ENCODE measurements around the gene APOL1. TPM values are rescaled to one million over a fixed set of nuclear protein-coding genes. Genes with fewer than 3 reads are reported as not detected.
"Not testable (repeated sequence)": the region's sequence is repeated elsewhere in the genome, so short reads cannot be mapped to it uniquely, and the experiment has no call there.

The APOL1 gene
- total RNA-seq, 1 donor from 2014 or later, result 99.8 TPM

- not testable (repeated sequence) for DNase-seq (ENCODE audit: low spot score)
- peak; percentile 25 for ATAC-seq
Observed at GRCh38 chr22:36263886-36264664, 11.1 kb downstream of the APOL1 start.

- DNase-seq (ENCODE audit: low spot score) (no peak), ATAC-seq (no peak)
Observed at GRCh38 chr22:36267058-36267457, 14.1 kb downstream of the APOL1 start.

- no peak for DNase-seq (ENCODE audit: low spot score)
- ATAC-seq, result no peak
Observed at GRCh38 chr22:36267896-36268485, 15.1 kb downstream of the APOL1 start.

DNA sequence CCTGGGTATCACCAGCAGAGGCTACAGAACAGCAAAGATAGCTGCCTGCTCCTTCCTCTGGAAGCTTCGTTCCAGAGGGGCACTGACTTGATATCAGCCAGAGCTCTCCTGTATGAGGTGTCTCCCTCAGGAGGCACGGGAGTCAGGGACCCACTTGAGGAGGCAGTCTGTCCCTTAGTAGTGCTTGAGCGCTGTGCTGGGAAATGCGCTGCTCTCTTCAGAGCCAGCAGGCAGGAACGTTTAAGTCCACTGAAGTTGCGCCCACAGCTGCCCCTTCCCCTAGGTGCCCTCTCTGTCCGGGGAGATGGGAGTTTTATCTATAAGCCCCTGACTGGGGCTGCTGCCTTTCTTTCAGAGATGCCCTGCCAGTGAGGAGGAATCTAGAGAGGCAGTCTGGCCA is 18.3 kb downstream of the APOL1 start:
- not testable (repeated sequence) for DNase-seq (ENCODE audit: low spot score); ATAC-seq

DNA sequence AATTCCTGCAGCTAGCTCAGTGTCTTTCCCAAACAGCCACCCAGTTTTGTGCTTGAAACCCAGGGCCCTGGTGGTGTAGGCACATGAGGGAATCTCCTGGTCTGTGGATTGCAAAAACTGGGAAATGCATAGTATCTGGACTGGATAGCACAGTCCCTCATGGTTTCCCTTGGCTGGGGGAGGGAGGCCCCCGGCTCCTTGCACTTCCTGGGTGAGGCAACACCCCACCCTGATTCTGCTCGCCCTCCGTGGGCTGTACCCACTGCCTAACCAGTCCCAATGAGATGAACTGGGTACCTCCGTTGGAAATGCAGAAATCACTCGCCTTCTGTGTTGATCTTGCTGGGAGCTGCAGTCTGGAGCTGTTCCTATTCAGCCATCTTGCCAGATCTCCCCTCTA is 19.0 kb downstream of the APOL1 start:
- not testable (repeated sequence) for ATAC-seq; DNase-seq (ENCODE audit: low spot score)

- DNase-seq (ENCODE audit: low spot score), result no peak
- no peak for ATAC-seq
Observed at GRCh38 chr22:36274531-36274930, 21.6 kb downstream of the APOL1 start.

DNA sequence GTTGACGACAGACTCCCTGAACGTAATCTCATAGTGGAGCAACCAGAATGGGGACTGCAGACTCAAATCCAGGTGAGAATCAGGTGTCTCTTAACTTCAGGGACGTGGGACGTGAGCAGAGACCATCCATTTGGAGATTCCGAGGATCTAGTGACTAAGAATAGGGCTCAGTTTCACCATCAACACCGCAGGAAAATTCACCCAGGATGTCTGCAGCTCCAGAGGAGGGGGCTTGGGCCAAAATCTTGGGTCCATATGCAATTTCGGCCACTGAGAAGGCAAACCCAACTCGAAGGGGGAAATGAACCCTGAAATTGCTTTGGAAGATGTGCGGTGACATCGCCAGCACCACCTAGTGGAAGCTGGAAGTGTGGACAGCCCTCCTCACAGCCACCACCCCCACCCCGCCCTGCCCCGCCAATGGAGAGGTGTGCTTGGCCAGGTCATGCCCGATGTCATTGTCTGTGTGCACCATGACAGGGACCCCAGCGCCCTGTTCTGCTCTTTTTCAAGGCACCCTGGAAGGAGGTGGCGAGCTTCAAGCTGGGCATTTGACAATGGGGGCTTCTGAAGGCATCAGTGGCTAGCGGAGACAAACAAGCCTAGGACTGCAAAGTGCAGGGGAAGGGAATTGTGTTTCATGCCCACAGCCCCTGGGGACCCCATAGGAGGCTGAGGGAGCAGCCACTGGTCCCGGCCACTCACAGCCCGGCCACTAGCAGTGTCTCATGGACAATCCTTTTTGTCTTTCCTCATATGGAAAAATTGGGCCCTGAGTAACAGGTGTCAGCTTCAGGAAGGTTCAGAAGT is 24.8 kb downstream of the APOL1 start:
- DNase-seq (ENCODE audit: low spot score), result peak; percentile 71
- peak; percentile 83 for ATAC-seq

DNA sequence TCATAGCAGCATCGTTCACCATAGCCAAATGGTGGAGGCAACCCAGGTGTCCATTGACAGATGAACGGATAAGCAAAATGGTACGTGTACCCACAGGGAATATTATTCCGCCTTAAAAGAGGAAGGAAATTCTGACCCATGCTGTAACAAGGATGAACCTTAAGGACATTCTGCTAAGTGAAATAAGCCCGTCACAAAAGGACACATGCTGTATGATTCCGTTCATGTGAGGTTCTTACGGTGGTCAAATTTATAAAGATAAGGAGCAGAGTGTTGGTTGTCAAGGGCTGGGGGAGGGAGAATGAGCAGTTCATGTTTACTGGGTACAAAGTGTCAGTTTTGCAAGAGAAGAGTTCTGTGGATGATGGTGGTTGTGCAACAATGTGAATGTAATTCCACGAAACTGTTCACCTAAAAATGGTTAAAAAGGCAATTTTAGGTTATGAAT is 26.3 kb downstream of the APOL1 start:
- no peak for DNase-seq (ENCODE audit: low spot score)
- peak; percentile 63 for ATAC-seq

- peak; percentile 28 for ATAC-seq
- DNase-seq (ENCODE audit: low spot score), result no peak
Observed at GRCh38 chr22:36280379-36280778, 27.4 kb downstream of the APOL1 start.

- ATAC-seq (no peak), DNase-seq (ENCODE audit: low spot score) (no peak)
Observed at GRCh38 chr22:36281781-36282327, 28.9 kb downstream of the APOL1 start.

DNA sequence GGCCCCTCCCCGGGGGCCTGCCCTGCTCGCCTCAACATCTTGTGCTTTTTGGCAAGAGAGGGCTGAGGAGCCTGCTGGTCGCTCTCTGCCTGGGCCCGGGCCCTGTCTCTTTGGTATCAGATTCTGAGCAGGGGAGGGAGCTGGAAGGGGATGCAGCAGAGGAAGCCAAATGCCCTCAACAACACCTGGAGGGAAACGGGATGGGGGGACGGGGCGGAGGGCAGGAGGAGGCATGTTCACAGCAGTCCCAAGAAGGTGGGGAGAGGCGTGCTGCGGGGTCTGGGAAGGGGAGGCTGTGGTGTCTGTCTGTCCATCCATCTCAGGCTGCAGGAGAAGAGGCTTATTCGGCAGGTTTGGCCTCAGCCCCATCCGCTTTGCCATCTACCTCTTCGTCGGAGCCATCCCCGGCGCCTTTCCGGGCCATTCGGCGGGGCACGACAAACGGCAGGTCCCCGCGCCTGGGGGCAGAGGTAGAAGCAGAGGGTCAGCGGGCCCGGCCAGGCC is 29.4 kb downstream of the APOL1 start:
- ATAC-seq, result no peak
- DNase-seq (ENCODE audit: low spot score), result no peak

DNA sequence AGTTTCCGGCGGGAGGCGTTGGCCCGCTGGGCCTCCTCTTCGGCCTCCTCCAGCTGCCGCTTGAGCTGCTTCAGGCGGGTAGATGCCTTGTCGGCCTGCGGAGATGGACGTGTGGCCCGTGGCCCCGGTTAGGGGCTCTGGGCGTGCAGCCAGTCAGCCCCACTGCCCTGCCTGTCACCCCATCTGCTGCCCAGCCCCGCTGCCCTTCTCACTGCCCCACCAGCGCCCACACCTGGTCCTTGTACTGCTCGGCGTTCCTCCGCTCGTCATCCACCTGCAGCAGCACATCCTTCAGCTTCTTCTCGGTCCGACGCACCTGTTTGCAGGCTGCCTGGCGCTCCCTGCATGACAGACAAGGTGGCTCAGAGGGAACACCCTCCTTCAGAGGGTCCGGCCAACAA is 31.2 kb downstream of the APOL1 start:
- DNase-seq (ENCODE audit: low spot score) (no peak), ATAC-seq (no peak)

DNA sequence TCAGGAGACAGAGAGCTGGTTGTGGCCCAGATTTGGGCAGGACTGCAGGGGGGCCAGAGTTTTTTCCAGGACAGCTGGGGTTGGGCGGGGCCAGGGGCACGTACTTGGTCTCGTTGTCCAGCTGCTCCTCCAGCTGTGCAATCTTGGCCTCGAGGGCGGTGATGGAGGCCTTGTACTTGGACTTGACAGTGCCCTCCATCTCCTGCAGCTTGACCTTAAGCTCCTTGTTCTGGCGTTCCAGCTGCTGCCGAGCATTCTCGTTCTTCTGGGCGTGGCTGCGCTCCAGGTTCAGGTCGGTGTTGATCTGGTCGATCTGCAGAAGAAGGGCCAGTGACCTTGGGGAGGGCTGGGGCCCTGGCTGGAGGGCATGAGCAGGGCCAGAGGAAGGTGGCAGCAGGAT is 32.1 kb downstream of the APOL1 start:
- peak; percentile 15 for ATAC-seq

GRCh38 chr22:36285545-36285944 is 32.6 kb downstream of the APOL1 start:
- peak; percentile 73 for DNase-seq (ENCODE audit: low spot score)
- ATAC-seq, result peak; percentile 62

More for the DNA sequence above, 32.1 kb downstream of the APOL1 start:
- no peak for DNase-seq (ENCODE audit: low spot score)

- ATAC-seq (peak; percentile 89), DNase-seq (ENCODE audit: low spot score) (peak; percentile 85)
Observed at GRCh38 chr22:36286096-36286957, 33.4 kb downstream of the APOL1 start.

DNA sequence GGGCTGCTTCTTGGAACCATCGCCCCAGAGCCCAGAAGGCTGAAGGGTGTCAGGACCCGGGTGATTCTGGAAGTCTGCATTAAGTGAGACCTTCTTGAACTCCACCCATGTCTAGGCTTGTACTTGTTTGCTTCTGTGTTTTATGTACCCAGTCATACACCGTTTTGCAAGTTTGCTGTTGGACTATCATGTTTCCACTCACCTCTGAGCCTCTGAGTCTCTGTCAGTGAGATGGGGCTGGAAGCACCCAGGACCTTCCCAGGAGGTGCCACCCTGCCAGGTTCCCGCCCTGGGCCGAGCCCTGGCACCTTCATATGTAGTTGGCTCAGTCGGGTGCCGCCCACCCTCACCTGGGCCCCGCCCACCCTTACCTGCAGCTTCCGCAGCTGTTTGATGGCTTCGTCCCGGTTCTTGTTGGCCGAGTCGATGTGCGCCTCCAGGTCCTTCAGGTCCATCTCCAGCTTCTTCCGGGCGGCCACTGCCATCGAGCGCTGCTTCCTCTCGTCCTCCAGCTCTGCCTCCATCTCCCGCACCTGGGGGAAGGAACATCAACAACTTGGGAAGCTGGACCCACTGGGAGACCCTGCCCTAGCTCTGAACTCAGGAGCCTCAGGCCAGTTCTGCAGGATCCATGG is 35.1 kb downstream of the APOL1 start:
- no peak for DNase-seq (ENCODE audit: low spot score)
- no peak for ATAC-seq

- DNase-seq (ENCODE audit: low spot score) (no peak), ATAC-seq (no peak)
Observed at GRCh38 chr22:36288571-36289405, 35.9 kb downstream of the APOL1 start.

DNA sequence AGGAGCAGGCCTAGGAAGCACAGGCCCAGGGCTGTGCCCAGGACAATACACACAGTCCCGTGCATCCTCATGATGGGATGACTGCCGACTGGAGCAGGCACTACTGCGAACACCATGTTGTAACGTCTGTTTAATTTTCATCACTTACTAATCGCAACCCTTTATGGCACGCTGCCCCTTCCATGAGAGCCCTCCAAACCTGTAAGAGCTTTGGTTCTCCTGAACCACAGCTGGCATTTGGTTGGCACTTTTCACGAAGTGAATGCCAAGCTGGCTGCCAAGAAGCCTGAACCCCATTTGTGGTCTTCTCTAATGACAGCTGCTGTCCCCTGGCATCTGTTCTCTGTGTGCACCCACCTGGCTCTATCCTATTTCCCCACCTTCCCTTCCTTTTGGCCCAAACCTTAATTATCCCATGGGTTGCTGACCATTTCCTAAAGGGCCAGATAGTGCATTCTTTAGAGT is 36.5 kb downstream of the APOL1 start:
- no peak for DNase-seq (ENCODE audit: low spot score)
- ATAC-seq, result no peak

Measured in left lobe of liver (tissue), 2 donors.